K562 (cell line): ENCODE results near the gene DOP1A. TPM values are rescaled to one million over a fixed set of nuclear protein-coding genes. Genes with fewer than 3 reads are reported as not detected.

Source experiments
- ARID3B ChIP-seq: fragments of 250-450 bp; sonication (Bioruptor Pico); IDR thresholded peaks from 2 replicates; pipeline ENCODE4 v1.4.0; 2020; ENCODE audit warnings: borderline replicate concordance
- CBX1 ChIP-seq: sonication (generic); IDR thresholded peaks from 2 replicates; pipeline ENCODE4 v1.6.1; 2016; ENCODE audit warnings: antibody characterized with exemption, low read depth, mild to moderate bottlenecking
- CCAR2 ChIP-seq: fragments of 200-400 bp; formaldehyde crosslinking; IDR thresholded peaks from 2 replicates; pipeline ENCODE4 v1.6.1; 2017; ENCODE audit warnings: mild to moderate bottlenecking, low read depth, low read length
- ELK1 ChIP-seq: sonication (generic); formaldehyde crosslinking; IDR thresholded peaks from 2 replicates; pipeline ENCODE4 v1.8.1; 2022; ENCODE audit warnings: missing genetic modification reagents
- GTF2A2 ChIP-seq: IDR thresholded peaks from 2 replicates; pipeline ENCODE4 v1.6.1; 2016; ENCODE audit warnings: mild to moderate bottlenecking, missing genetic modification characterization, missing compliant biosample characterization
- GTF2E2 ChIP-seq: fragments of 200-800 bp; sonication (Bioruptor generic); IDR thresholded peaks from 2 replicates; pipeline ENCODE4 v1.6.1; 2016; ENCODE audit warnings: missing genetic modification characterization, missing compliant biosample characterization
- HMG20A ChIP-seq: fragments of 450-650 bp; formaldehyde crosslinking; conservative IDR thresholded peaks from 2 replicates; pipeline ENCODE4 v1.4.0; 2020; ENCODE audit warnings: mild to moderate bottlenecking, mixed read lengths
- ILK ChIP-seq: fragments of 450-650 bp; IDR thresholded peaks from 2 replicates; pipeline ENCODE4 v1.6.1; 2016; ENCODE audit warnings: missing genetic modification characterization, low read depth, mild to moderate bottlenecking, missing compliant biosample characterization, moderate library complexity, borderline replicate concordance
- KHSRP ChIP-seq: fragments of 450-650 bp; IDR thresholded peaks from 2 replicates; pipeline ENCODE4 v1.6.1; 2017
- MCM3 ChIP-seq: fragments of 450-650 bp; IDR thresholded peaks from 2 replicates; pipeline ENCODE4 v1.6.1; 2016
- MEF2D ChIP-seq: conservative IDR thresholded peaks from 2 replicates; pipeline ENCODE4 v1.6.1; 2016; ENCODE audit warnings: low read depth, missing genetic modification characterization, missing compliant biosample characterization
- SIN3A ChIP-seq, 2 experiments: fragments of 150-350 bp in 1 of 2; IDR thresholded peaks; 2 replicates each; pipeline ENCODE4 v1.6.1; 2011 to 2016; ENCODE audit warnings: borderline replicate concordance in 2 of 2, low read depth in 2 of 2, low read length in 2 of 2, mild to moderate bottlenecking in 2 of 2, moderate library complexity in 2 of 2; ENCODE audit not compliant: control insufficient read depth in 1 of 2
- SMAD3 ChIP-seq: fragments of 450-650 bp; formaldehyde crosslinking; conservative IDR thresholded peaks from 2 replicates; pipeline ENCODE4 v1.4.0; 2020; ENCODE audit warnings: mild to moderate bottlenecking
- SNIP1 ChIP-seq: fragments of 450-650 bp; IDR thresholded peaks from 2 replicates; pipeline ENCODE4 v1.7.1; 2017; ENCODE audit warnings: low read depth, mild to moderate bottlenecking
- polyA plus RNA-seq, 8 experiments: library from polyadenylated mRNA; depleted of rRNA in 4 of 8; stranded (reverse) in 5 of 8; unstranded in 3 of 8; fragments of >200 nt; fragmentation: Nextera tagmentation in 2 of 8; fragmentation: Illumina TruSeq in 1 of 8; extraction: Ambion mirVana in 2 of 8; extraction: Trizol in 1 of 8; gene quantifications; 2 replicates each; pipeline versions ENCODE4 v1.2.1 to v1.2.3, GENCODE V29; 2011 to 2014; ENCODE audit warnings: inconsistent platforms in 1 of 8, missing spikeins in 1 of 8
- total RNA-seq, 7 experiments: library from RNA; depleted of rRNA in 6 of 7; stranded (reverse); fragments of >200 nt in 6 of 7; fragmentation: Illumina TruSeq in 2 of 7; extraction: Trizol in 2 of 7; gene quantifications; 2 replicates each; pipeline versions ENCODE4 v1.2.1 to v1.2.3, GENCODE V29; 2011 to 2021; ENCODE audit warnings: low replicate concordance in 1 of 7

Gene DOP1A
- total and polyA plus RNA-seq, 9 of the 15 experiments (the other 6 are each of a cell fraction or from before 2014, with no cell fraction given) = 0.75 to 10.5 (median 4.4) TPM

GRCh38 chr6:83192871-83193746 is 125.6 kb downstream of the DOP1A start, which contains the start of the genes PGM3 and RWDD2A (continued):
- TF ChIP-seq ARID3B (CRISPR knock-in tag) = no peak
- TF ChIP-seq CCAR2 = no peak
- no peak for TF ChIP-seq MEF2D (tag)
- no peak for TF ChIP-seq SMAD3 (CRISPR knock-in tag)
- TF ChIP-seq SIN3A (IDR thresholded peaks at IDR 0.05; ENCODE audit: borderline replicate concordance in 2 of 2, control insufficient read depth in 1 of 2, low read depth in 2 of 2, low read length in 2 of 2) = peak; percentile 7 to 65; a peak in 2 of 4 replicates
- TF ChIP-seq GTF2A2 = no peak
- TF ChIP-seq GTF2E2 (tag) = no peak
- no peak for TF ChIP-seq ILK (tag)
- TF ChIP-seq MCM3 = no peak
- TF ChIP-seq SNIP1 = no peak
- TF ChIP-seq KHSRP = no peak
- peak; percentile 50; the same call in 1 of the 2 replicates for TF ChIP-seq CBX1
- no peak for TF ChIP-seq HMG20A
- TF ChIP-seq ELK1 = no peak
- TF ChIP-seq, all 486 proteins: peak for 98
